HG02798 (cell line): ENCODE data around the gene PCSK5.

Source experiments
- ATAC-seq: cut with Tn5 transposase; IDR thresholded peaks from one replicate; pipeline ENCODE4 v1.9.1; 2021; ENCODE audit warnings: mild to moderate bottlenecking; ENCODE audit not compliant: unreplicated experiment, poor library complexity

Gene PCSK5

GRCh38 chr9:76162751-76163500, 272.5 kb downstream of the PCSK5 start:
- ATAC-seq = no peak

GRCh38 chr9:76166526-76166925, 276.1 kb downstream of the PCSK5 start:
- no peak for ATAC-seq

GRCh38 chr9:76176171-76176570, 285.7 kb downstream of the PCSK5 start:
- no peak for ATAC-seq

- no peak for ATAC-seq
Measured at GRCh38 chr9:76177931-76178330, 287.5 kb downstream of the PCSK5 start.

- no peak for ATAC-seq
Measured at GRCh38 chr9:76180541-76180940, 290.1 kb downstream of the PCSK5 start.

GRCh38 chr9:76181020-76181641, 290.7 kb downstream of the PCSK5 start:
- ATAC-seq = no peak

GRCh38 chr9:76181781-76182180, 291.3 kb downstream of the PCSK5 start:
- ATAC-seq = no peak

- no peak for ATAC-seq
Measured at GRCh38 chr9:76185432-76185831, 295.0 kb downstream of the PCSK5 start.

GRCh38 chr9:76188286-76188685, 297.8 kb downstream of the PCSK5 start:
- ATAC-seq = no peak

- ATAC-seq = no peak
Measured at GRCh38 chr9:76188905-76189304, 298.4 kb downstream of the PCSK5 start.

- no peak for ATAC-seq
Measured at GRCh38 chr9:76191493-76191892, 301.0 kb downstream of the PCSK5 start.

- no peak for ATAC-seq
Measured at GRCh38 chr9:76192013-76192412, 301.5 kb downstream of the PCSK5 start.

GRCh38 chr9:76194896-76195295, 304.4 kb downstream of the PCSK5 start:
- no peak for ATAC-seq

- no peak for ATAC-seq
Measured at GRCh38 chr9:76198336-76198735, 307.9 kb downstream of the PCSK5 start.

- ATAC-seq = no peak
Measured at GRCh38 chr9:76200315-76200714, 309.8 kb downstream of the PCSK5 start.

- ATAC-seq = no peak
Measured at GRCh38 chr9:76200745-76201144, 310.3 kb downstream of the PCSK5 start.

- ATAC-seq = no peak
Measured at GRCh38 chr9:76203373-76203772, 312.9 kb downstream of the PCSK5 start.

GRCh38 chr9:76206821-76207220, 316.3 kb downstream of the PCSK5 start:
- ATAC-seq = no peak

- no peak for ATAC-seq
Measured at GRCh38 chr9:76213751-76214150, 323.3 kb downstream of the PCSK5 start.

GRCh38 chr9:76215066-76215465, 324.6 kb downstream of the PCSK5 start:
- no peak for ATAC-seq

- no peak for ATAC-seq
Measured at GRCh38 chr9:76216161-76216649, 325.7 kb downstream of the PCSK5 start.
